H1 (cell line): ENCODE data around the gene FAM222B. TPM values are rescaled to one million over a fixed set of nuclear protein-coding genes. Genes with fewer than 3 reads are reported as not detected.

Experiments
- CHD7 ChIP-seq: fragments of 300-600 bp; sonication (generic); IDR thresholded peaks from 2 replicates; pipeline ENCODE4 v1.7.1; 2012; ENCODE audit warnings: low read length, moderate library complexity, mild to moderate bottlenecking, inconsistent platforms; ENCODE audit not compliant: insufficient replicate concordance
- HDAC2 ChIP-seq, 2 experiments: fragments of 300-600 bp in 1 of 2; sonication (generic) in 1 of 2; IDR thresholded peaks; 2 replicates each; pipeline ENCODE4 v1.6.1; 2011 to 2012; ENCODE audit warnings: low read depth in 2 of 2, low read length in 2 of 2, mild to moderate bottlenecking in 2 of 2, moderate library complexity in 2 of 2, borderline replicate concordance in 1 of 2, inconsistent platforms in 1 of 2
- HDAC6 ChIP-seq: IDR thresholded peaks from one replicate; pipeline ENCODE4 v1.7.1; 2012; ENCODE audit warnings: low read depth, mild to moderate bottlenecking, inconsistent platforms, low read length, moderate library complexity
- JUN ChIP-seq: IDR thresholded peaks from 2 replicates; pipeline ENCODE4 v1.6.1; 2011; ENCODE audit warnings: low read depth, mild to moderate bottlenecking, improper control_type of control experiment, low read length
- JUND ChIP-seq: IDR thresholded peaks from 2 replicates; pipeline ENCODE4 v1.6.1; 2011; ENCODE audit warnings: mild to moderate bottlenecking, improper control_type of control experiment, low read length
- RNF2 ChIP-seq: fragments of 200-900, 300-1000 bp; sonication (generic); IDR thresholded peaks from 2 replicates; pipeline ENCODE4 v1.7.1; 2016; ENCODE audit warnings: borderline replicate concordance, low read depth, mild to moderate bottlenecking, antibody characterized with exemption, low read length; ENCODE audit not compliant: poor library complexity, severe bottlenecking; ENCODE audit errors: missing control alignments
- SIX5 ChIP-seq: IDR thresholded peaks from 2 replicates; pipeline ENCODE4 v1.6.1; 2011; ENCODE audit warnings: mild to moderate bottlenecking, low read depth, low read length
- TAF1 ChIP-seq: IDR thresholded peaks from 2 replicates; pipeline ENCODE4 v1.6.1; 2011; ENCODE audit warnings: mild to moderate bottlenecking, low read depth, low read length
- TAF7 ChIP-seq: optimal IDR thresholded peaks from 2 replicates; pipeline ENCODE3; 2011; ENCODE audit warnings: low read depth, mild to moderate bottlenecking, inconsistent platforms, low read length, moderate library complexity, borderline replicate concordance
- polyA plus RNA-seq, 7 experiments: library from polyadenylated mRNA; depleted of rRNA in 3 of 7; stranded (reverse) in 5 of 7; unstranded in 2 of 7; fragments of >200 nt in 5 of 7; fragments of 200-250 nt in 2 of 7; gene quantifications; 1 replicate in 5 of 7; 2 replicates in 1 of 7; 4 replicates in 1 of 7; pipeline versions ENCODE4 v1.2.1 to v1.2.3, GENCODE V29; 2011 to 2013; ENCODE audit warnings: missing spikeins in 2 of 7, mixed read lengths in 2 of 7
- total RNA-seq: library from RNA; stranded (reverse); fragmentation: NEBNext Ultra II Directional; extraction: Animal tissue kit (Norgen Biotek cat#: 25700); gene quantifications from 2 replicates; pipeline ENCODE4 v1.2.1, GENCODE V29; 2021

FAM222B gene
- total and polyA plus RNA-seq, 2 of the 8 experiments (the other 6 are each of a cell fraction or from before 2014, with no cell fraction given) = 42.1 to 81.7 TPM

DNA sequence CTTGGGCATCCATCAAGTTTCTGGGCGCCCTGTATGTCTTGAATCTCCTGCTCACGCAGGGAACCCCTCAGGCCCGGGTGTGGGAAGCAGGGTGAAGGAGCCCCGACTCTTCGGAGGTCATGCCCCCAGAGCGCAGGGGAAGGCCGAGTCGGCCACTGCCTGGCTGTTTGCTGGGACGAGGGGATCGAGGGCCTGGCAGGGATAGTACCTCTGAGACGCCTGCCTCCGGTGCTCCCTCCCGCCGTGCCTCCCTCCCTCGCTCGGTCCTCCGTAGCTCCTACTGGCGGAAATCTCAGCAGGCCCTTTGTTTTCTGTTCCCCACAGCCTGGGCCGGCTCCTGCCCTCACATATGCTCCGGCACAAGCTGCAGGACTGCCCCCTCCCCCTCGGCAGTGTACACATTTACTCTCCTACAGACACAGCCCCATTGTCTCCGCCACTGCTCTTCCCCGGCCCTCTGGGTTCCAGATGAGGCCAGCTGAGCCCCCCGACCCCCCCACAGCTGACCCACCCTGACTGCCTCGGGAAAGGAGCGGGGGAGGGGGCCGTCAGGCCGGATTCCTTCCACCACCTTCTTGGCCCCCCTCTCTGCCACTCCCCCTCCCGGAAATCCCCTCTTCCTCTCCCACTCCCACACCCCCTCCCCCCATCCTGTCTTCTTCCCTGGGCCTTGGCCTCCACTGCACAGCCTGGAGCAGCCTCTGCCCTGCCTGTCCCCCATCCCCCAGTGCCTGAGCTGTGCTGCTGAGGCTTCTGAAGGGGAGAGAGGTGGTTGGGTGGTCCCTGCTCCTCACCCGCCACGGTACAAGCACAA, 97.4 kb downstream of the FAM222B start (continued):
- TF ChIP-seq CHD7 (no peak), JUN (no peak), SIX5 (no peak), TAF7 (no peak), RNF2 (no peak), HDAC2 (IDR thresholded peaks at IDR 0.05; ENCODE audit: borderline replicate concordance in 1 of 2, low read depth in 2 of 2, low read length in 2 of 2) (peak in 1 of 2 experiments; percentile 43; a peak in 1 of 4 replicates), HDAC6 (no peak), TAF1 (peak; percentile 66), JUND (no peak)
